Neutrophil (primary cell): ENCODE data around the gene PDE11A.

Source experiments
- H3K27ac ChIP-seq: fragments of 200-600 bp; sonication (generic); 2 replicates; pipeline ENCODE4 v1.5.1; 2016; ENCODE audit warnings: mild to moderate bottlenecking, moderate library complexity
- H3K27me3 ChIP-seq: fragments of 200-600 bp; sonication (generic); 2 replicates; pipeline ENCODE4 v1.6.0; 2016; ENCODE audit warnings: mild to moderate bottlenecking
- H3K36me3 ChIP-seq: fragments of 200-600 bp; sonication (generic); 2 replicates; pipeline ENCODE4 v1.5.1; 2017
- H3K4me1 ChIP-seq, 2 experiments: fragments of 200-600 bp in 1 of 2; sonication (generic) in 1 of 2; 1 replicate in 1 of 2; 2 replicates in 1 of 2; pipeline versions ENCODE4 v1.5.1 to v1.6.1; 2013 to 2016; ENCODE audit warnings: low read depth in 1 of 2, low read length in 1 of 2, mild to moderate bottlenecking in 1 of 2, moderate library complexity in 1 of 2; ENCODE audit not compliant: control insufficient read depth in 1 of 2, insufficient read depth in 1 of 2
- H3K4me3 ChIP-seq, 2 experiments: fragments of 200-600 bp in 1 of 2; sonication (generic) in 1 of 2; 1 replicate in 1 of 2; 2 replicates in 1 of 2; pipeline ENCODE4 v1.5.1; 2013 to 2016; ENCODE audit warnings: low read depth in 1 of 2, low read length in 1 of 2, mild to moderate bottlenecking in 1 of 2, moderate library complexity in 1 of 2
- H3K9me3 ChIP-seq: fragments of 200-600 bp; sonication (generic); 2 replicates; pipeline ENCODE4 v1.5.1; 2016
- TF ChIP-seq, protein P1 (sequence below): fragments of 200-600 bp; sonication (generic); IDR thresholded peaks from 2 replicates; pipeline ENCODE4 v1.5.1; 2016; ENCODE audit warnings: antibody characterized with exemption

PDE11A gene

DNA sequence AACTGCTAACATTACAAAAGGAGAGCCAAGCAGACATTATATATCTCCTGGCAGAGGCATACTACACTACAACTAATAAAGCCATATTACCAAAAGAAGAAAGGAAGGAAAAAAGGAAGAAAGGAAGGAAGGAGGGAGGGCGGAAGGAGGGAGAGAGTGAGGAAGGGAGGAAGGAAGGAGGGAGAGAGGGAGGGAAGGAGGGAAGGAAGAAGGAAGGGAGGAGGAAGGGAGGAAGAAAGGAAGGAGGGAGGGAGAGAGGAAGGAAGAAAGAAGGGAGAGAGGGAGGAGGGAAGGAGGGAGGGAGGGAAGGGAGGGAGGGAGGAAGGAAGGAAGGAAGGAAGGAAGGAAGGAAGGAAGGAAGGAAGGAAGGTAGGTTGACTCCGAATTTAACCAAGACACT, 133.4 kb downstream of the PDE11A start:
- no peaks in the 10 kb centered on the region for H3K27me3 ChIP-seq
- H3K36me3 ChIP-seq: no peaks in the 10 kb centered on the region
- TF ChIP-seq, protein P1, sequence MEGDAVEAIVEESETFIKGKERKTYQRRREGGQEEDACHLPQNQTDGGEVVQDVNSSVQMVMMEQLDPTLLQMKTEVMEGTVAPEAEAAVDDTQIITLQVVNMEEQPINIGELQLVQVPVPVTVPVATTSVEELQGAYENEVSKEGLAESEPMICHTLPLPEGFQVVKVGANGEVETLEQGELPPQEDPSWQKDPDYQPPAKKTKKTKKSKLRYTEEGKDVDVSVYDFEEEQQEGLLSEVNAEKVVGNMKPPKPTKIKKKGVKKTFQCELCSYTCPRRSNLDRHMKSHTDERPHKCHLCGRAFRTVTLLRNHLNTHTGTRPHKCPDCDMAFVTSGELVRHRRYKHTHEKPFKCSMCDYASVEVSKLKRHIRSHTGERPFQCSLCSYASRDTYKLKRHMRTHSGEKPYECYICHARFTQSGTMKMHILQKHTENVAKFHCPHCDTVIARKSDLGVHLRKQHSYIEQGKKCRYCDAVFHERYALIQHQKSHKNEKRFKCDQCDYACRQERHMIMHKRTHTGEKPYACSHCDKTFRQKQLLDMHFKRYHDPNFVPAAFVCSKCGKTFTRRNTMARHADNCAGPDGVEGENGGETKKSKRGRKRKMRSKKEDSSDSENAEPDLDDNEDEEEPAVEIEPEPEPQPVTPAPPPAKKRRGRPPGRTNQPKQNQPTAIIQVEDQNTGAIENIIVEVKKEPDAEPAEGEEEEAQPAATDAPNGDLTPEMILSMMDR: no peak
- H3K9me3 ChIP-seq: no peaks in the 10 kb centered on the region
- H3K4me1 ChIP-seq: no peaks in the 10 kb centered on the region
- no peak overlapping the region for H3K27ac ChIP-seq
- H3K4me3 ChIP-seq: no peak overlapping the region

DNA sequence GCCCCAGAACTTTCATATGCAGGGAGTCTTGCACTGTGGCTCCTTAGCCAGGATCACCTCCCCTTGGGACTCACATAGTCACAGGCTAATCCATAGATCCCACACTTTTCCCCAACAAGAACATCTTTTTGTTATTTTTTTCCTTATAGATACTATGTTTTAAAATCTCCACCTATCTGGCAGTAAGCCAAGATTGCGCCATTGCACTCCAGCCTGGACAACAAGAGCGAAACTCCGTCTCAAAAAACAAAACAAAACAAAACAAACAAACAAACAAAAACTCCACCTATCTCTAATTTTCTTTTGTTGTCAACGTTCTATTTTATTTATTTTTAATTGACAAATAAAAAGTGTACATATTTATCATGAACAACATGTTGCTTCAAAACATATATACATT, 141.7 kb downstream of the PDE11A start:
- Histone ChIP-seq H3K4me1 (no peaks in the 10 kb centered on the region), H3K27ac (no peak overlapping the region), H3K9me3 (no peaks in the 10 kb centered on the region), H3K36me3 (no peaks in the 10 kb centered on the region), H3K4me3 (no peak overlapping the region), H3K27me3 (no peaks in the 10 kb centered on the region)
- TF ChIP-seq, protein P1: no peak

DNA sequence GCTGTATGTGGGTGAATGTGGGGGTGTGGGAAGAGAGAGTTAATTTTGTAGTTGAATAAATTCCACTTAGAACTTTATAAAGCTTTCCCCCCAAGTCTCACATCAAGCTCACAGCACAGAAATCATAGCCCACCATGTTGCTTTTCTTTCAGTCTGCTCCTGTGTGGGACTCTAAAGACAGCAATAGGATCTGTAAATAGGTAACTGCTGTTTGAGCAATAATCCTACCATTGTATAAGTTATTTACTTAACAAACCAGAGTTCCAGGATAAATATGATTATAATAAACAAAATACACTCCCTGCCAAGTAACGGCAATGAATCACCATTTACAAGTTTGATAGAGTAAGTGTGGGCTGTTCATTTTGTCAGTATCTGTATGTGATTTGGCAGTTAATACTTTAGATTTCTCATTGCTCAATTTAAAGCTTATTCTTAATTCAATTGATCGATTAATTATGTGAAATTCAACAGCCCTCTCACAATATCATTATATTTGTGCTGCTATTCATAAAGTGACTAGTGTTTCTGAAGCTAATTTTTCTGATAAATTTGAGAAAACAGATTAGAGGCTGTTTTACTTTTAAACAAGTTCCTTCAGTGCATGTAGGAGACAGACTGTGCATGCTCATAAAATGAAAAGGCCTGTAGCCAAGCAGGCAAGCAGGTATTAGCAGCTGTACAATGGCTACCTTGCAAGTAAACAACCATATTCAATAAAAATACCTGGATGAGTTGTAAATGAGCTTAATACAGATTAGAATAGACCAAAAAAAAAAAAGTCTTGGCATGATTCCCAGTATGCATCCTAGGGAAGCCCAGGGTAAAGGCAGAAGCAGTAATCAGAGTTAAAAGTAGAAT, 142.7 kb downstream of the PDE11A start:
- H3K4me3 ChIP-seq: no peak overlapping the region
- H3K27ac ChIP-seq: no peak overlapping the region
- H3K27me3 ChIP-seq: no peaks in the 10 kb centered on the region
- TF ChIP-seq, protein P1: no peak
- no peaks in the 10 kb centered on the region for H3K9me3 ChIP-seq
- H3K36me3 ChIP-seq: no peaks in the 10 kb centered on the region
- no peaks in the 10 kb centered on the region for H3K4me1 ChIP-seq

DNA sequence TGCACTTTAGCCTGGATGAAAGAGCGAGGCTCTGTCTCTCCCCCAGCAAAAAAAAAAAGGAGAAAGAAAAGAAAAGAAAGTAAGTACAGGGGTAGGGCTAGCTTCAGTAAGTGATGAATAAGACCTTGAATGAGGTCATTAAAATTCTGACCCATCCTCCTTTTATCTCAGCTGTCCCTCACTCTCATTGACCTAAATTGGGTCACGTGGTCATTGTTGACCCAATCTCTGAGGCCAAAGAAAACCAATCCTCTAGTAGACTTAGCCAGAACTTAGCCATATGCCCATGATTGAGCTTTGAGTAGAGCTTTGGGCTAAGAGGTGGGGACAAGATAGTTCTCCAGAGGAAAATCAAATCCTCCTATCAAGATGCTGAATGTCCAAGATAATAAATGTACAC, 149.3 kb downstream of the PDE11A start:
- no peak overlapping the region for H3K27ac ChIP-seq
- no peaks in the 10 kb centered on the region for H3K4me1 ChIP-seq
- TF ChIP-seq, protein P1: no peak

DNA sequence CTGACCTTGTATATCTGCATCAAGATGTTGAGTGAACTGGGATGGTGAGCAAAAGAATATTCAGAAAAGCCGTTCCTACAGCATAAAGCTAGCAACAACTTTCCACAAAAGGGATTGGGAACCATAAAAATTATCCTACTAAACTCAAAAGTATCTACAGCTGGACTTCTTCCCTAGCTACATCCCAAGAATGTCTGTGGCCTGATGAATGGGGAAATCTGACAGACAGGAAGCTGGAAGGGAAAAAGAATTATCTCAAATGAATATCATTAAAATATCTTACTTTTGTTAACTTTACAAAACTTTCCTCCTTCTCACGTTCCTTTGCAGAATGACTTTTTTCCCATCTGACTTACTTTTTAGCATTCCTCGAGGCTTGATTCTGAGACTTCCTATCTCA, 150.9 kb downstream of the PDE11A start:
- Histone ChIP-seq H3K4me3 (no peak overlapping the region), H3K9me3 (no peaks in the 10 kb centered on the region), H3K27me3 (no peaks in the 10 kb centered on the region), H3K36me3 (no peaks in the 10 kb centered on the region), H3K4me1 (no peaks in the 10 kb centered on the region), H3K27ac (no peak overlapping the region)
- TF ChIP-seq, protein P1: no peak

More for the DNA sequence above, 149.3 kb downstream of the PDE11A start:
- Histone ChIP-seq H3K36me3 (no peaks in the 10 kb centered on the region), H3K9me3 (no peaks in the 10 kb centered on the region), H3K4me3 (no peak overlapping the region), H3K27me3 (no peaks in the 10 kb centered on the region)
